Measurements from ENCODE around the gene TBC1D1. TPM values are rescaled to one million over a fixed set of nuclear protein-coding genes. Genes with fewer than 3 reads are reported as not detected.

Gene TBC1D1
- total RNA-seq, 2 experiments from 2014 or later = 40.7 to 46.5 TPM

- H3K4me3 Mint-ChIP-seq = no peak overlapping the region
- Histone ChIP-seq H3K27me3 (ENCODE audit: control insufficient read depth in 1 of 2, insufficient read depth in 2 of 2, low read length in 2 of 2) (no peaks in the 10 kb centered on the region), H3K9me3 (ENCODE audit: control insufficient read depth in 1 of 2, insufficient read depth in 1 of 2, low read length in 2 of 2) (peaks cover 0 to 5% of the 10 kb centered on the region in 2 experiments), H3K36me3 (ENCODE audit: insufficient read depth, low read length) (peaks cover 17% of the 10 kb centered on the region), H3K27ac (ENCODE audit: low read depth in 1 of 2, low read length in 2 of 2) (no peak overlapping the region), H3K4me1 (ENCODE audit: insufficient read depth, low read length) (no peaks in the 10 kb centered on the region), H3K4me3 (ENCODE audit: low read length) (no peak overlapping the region)
- no peak overlapping the region for H3K27ac Mint-ChIP-seq
- CTCF ChIA-PET = no interaction called here
- peaks cover 18% of the 10 kb centered on the region for H3K4me1 Mint-ChIP-seq (ENCODE audit: low read depth)
- TF ChIP-seq CTCF (IDR thresholded peaks at IDR 0.05) = no peak
- H3K27me3 Mint-ChIP-seq = no peaks in the 10 kb centered on the region
- DNase-seq (no peak), ATAC-seq (ENCODE audit: poor library complexity) (no peak)
- H3K9me3 Mint-ChIP-seq = peaks cover 4% of the 10 kb centered on the region
- POLR2A ChIA-PET = no interaction called here
- intact Hi-C loops (cut with DNase I, micrococcal nuclease) = no loop called here
- peaks cover 35% of the 10 kb centered on the region for H3K36me3 Mint-ChIP-seq (ENCODE audit: low read depth)
These were observed 46.1 kb downstream of the TBC1D1 start for GRCh38 chr4:37936889-37937498.

DNA sequence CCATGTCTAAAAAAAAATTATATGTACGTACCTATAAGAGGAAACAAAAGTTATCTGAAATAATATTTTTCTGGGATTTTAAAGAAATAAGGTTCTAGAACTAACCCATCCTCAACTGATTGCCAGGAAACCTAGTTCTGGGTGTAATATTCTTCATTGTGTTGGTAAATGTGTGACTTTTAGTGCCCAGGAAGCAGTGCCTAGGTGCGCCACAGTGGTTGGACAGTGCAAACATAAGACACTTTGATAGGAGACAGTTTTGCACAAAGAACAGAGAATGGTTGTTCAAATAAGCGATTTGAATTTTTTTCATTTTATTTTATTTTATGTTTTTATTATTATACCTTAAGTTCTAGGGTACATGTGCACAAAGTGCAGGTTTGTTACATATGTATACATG lies 47.3 kb downstream of the TBC1D1 start:
- H3K9me3 ChIP-seq (ENCODE audit: control insufficient read depth in 1 of 2, insufficient read depth in 1 of 2, low read length in 2 of 2) = peaks cover 0 to 5% of the 10 kb centered on the region in 2 experiments
- H3K4me1 ChIP-seq (ENCODE audit: insufficient read depth, low read length) = no peaks in the 10 kb centered on the region
- Mint-ChIP-seq H3K4me3 (no peak overlapping the region), H3K4me1 (ENCODE audit: low read depth) (peaks cover 19% of the 10 kb centered on the region), H3K27ac (no peak overlapping the region), H3K27me3 (no peaks in the 10 kb centered on the region), H3K9me3 (peaks cover 4% of the 10 kb centered on the region), H3K36me3 (ENCODE audit: low read depth) (peaks cover 29% of the 10 kb centered on the region)
- DNase-seq (no peak), ATAC-seq (ENCODE audit: poor library complexity) (no peak)
- TF ChIP-seq CTCF (IDR thresholded peaks at IDR 0.05) = no peak
- peaks cover 17% of the 10 kb centered on the region for H3K36me3 ChIP-seq (ENCODE audit: insufficient read depth, low read length)
- ChIA-PET POLR2A (no interaction called here), CTCF (no interaction called here)
- no peak overlapping the region for H3K27ac ChIP-seq (ENCODE audit: low read depth in 1 of 2, low read length in 2 of 2)
- intact Hi-C loops (cut with DNase I, micrococcal nuclease) = no loop called here
- H3K27me3 ChIP-seq (ENCODE audit: control insufficient read depth in 1 of 2, insufficient read depth in 2 of 2, low read length in 2 of 2) = no peaks in the 10 kb centered on the region
- H3K4me3 ChIP-seq (ENCODE audit: low read length) = no peak overlapping the region

- no peak for TF ChIP-seq CTCF (IDR thresholded peaks at IDR 0.05)
- ATAC-seq (ENCODE audit: poor library complexity) (no peak), DNase-seq (peak in 3 of 14 experiments; percentile 5 to 18 (median 12))
- Mint-ChIP-seq H3K27me3 (no peaks in the 10 kb centered on the region), H3K36me3 (ENCODE audit: low read depth) (peaks cover 21% of the 10 kb centered on the region), H3K9me3 (no peaks in the 10 kb centered on the region), H3K27ac (no peak overlapping the region), H3K4me3 (no peak overlapping the region), H3K4me1 (ENCODE audit: low read depth) (peaks cover 33% of the 10 kb centered on the region)
- ChIA-PET POLR2A (no interaction called here), CTCF (no interaction called here)
- no peaks in the 10 kb centered on the region for H3K36me3 ChIP-seq (ENCODE audit: insufficient read depth, low read length)
- no peaks in the 10 kb centered on the region for H3K27me3 ChIP-seq (ENCODE audit: control insufficient read depth in 1 of 2, insufficient read depth in 2 of 2, low read length in 2 of 2)
- H3K4me3 ChIP-seq (ENCODE audit: low read length) = no peak overlapping the region
- intact Hi-C loops (cut with DNase I, micrococcal nuclease) = no loop called here
- H3K4me1 ChIP-seq (ENCODE audit: insufficient read depth, low read length) = peaks cover 4% of the 10 kb centered on the region
- H3K9me3 ChIP-seq (ENCODE audit: control insufficient read depth in 1 of 2, insufficient read depth in 1 of 2, low read length in 2 of 2) = no peaks in the 10 kb centered on the region
- H3K27ac ChIP-seq (ENCODE audit: low read depth in 1 of 2, low read length in 2 of 2) = no peak overlapping the region
These were observed 55.8 kb downstream of the TBC1D1 start for GRCh38 chr4:37946503-37947179.

Measured in CD4-positive, alpha-beta T cell (primary cell).